ENCODE measurements around the gene MPV17.
"Not testable (repeated sequence)": the region's sequence is repeated elsewhere in the genome, so short reads cannot be mapped to it uniquely, and the experiment has no call there.

Gene MPV17

GRCh38 chr2:27298391-27299080, 24.4 kb downstream of the MPV17 start:
- DNase-seq (ENCODE audit: low read depth in 2 of 2) = no peak

GRCh38 chr2:27297195-27297594, 25.7 kb downstream of the MPV17 start:
- no peak for DNase-seq (ENCODE audit: low read depth in 2 of 2)

- DNase-seq (ENCODE audit: low read depth in 2 of 2) = no peak
These were observed 26.4 kb downstream of the MPV17 start for GRCh38 chr2:27296481-27296880.

GRCh38 chr2:27294928-27295327, 28.0 kb downstream of the MPV17 start:
- no peak for DNase-seq (ENCODE audit: low read depth in 2 of 2)

GRCh38 chr2:27291865-27292264, 31.0 kb downstream of the MPV17 start:
- no peak for DNase-seq (ENCODE audit: low read depth in 2 of 2)

GRCh38 chr2:27290549-27290948, 32.3 kb downstream of the MPV17 start:
- DNase-seq (ENCODE audit: low read depth in 2 of 2) = no peak

- DNase-seq (ENCODE audit: low read depth in 2 of 2) = no peak
These were observed 34.3 kb downstream of the MPV17 start for GRCh38 chr2:27288610-27289009.

- DNase-seq (ENCODE audit: low read depth in 2 of 2) = no peak
These were observed 37.4 kb downstream of the MPV17 start for GRCh38 chr2:27285481-27285880.

GRCh38 chr2:27284996-27285395, 37.9 kb downstream of the MPV17 start:
- DNase-seq (ENCODE audit: low read depth in 2 of 2) = no peak

GRCh38 chr2:27282892-27283291, 40.0 kb downstream of the MPV17 start:
- DNase-seq (ENCODE audit: low read depth in 2 of 2) = no peak

GRCh38 chr2:27281855-27282559, 40.9 kb downstream of the MPV17 start, which contains the start of gene TRIM54:
Gene TRIM54 (plus strand): TSS chr2:27282429. CDS start chr2:27282732, 303 bp downstream.
- DNase-seq (ENCODE audit: low read depth in 2 of 2) = no peak

- no peak for DNase-seq (ENCODE audit: low read depth in 2 of 2)
These were observed 41.5 kb downstream of the MPV17 start for GRCh38 chr2:27281442-27281841.

- no peak for DNase-seq (ENCODE audit: low read depth in 2 of 2)
These were observed 42.1 kb downstream of the MPV17 start for GRCh38 chr2:27280826-27281225.

- DNase-seq (ENCODE audit: low read depth in 2 of 2) = no peak
These were observed 44.9 kb downstream of the MPV17 start for GRCh38 chr2:27278010-27278409.

GRCh38 chr2:27275211-27276150, 47.4 kb downstream of the MPV17 start, which contains the start of gene DNAJC5G:
Gene DNAJC5G (plus strand): TSS chr2:27275433. CDS start chr2:27276729, 1,296 bp downstream.
- DNase-seq (ENCODE audit: low read depth in 2 of 2) = no peak

GRCh38 chr2:27272537-27273522, 50.1 kb downstream of the MPV17 start:
- not testable (repeated sequence) for DNase-seq (ENCODE audit: low read depth in 2 of 2)

- no peak for DNase-seq (ENCODE audit: low read depth in 2 of 2)
These were observed 51.1 kb downstream of the MPV17 start for GRCh38 chr2:27271631-27272340.

- DNase-seq (ENCODE audit: low read depth in 2 of 2) = no peak
These were observed 52.2 kb downstream of the MPV17 start for GRCh38 chr2:27270670-27271069.

- DNase-seq (ENCODE audit: low read depth in 2 of 2) = no peak
These were observed 52.8 kb downstream of the MPV17 start for GRCh38 chr2:27270131-27270530.

- not testable (repeated sequence) for DNase-seq (ENCODE audit: low read depth in 2 of 2)
These were observed 54.6 kb downstream of the MPV17 start for GRCh38 chr2:27268296-27268695.

All from stimulated activated CD8-positive, alpha-beta memory T cell treated with anti-CD3 and anti-CD28 coated beads, Interleukin-7, amount 100 ng/mL, for 4 hours (primary cell).